Measurements from ENCODE around the gene DOCK6. TPM values are rescaled to one million over a fixed set of nuclear protein-coding genes. Genes with fewer than 3 reads are reported as not detected.
A peak's percentile ranks its signal among the peaks of the same experiment; 100 is the strongest.

The DOCK6 gene
- total and polyA plus RNA-seq, 10 of the 15 experiments (the other 5 are each of a cell fraction or from before 2014, with no cell fraction given) = 0.76 to 24.8 (median 4.7) TPM

- TF ChIP-seq FOS (IDR thresholded peaks at IDR 0.05; ENCODE audit: borderline replicate concordance, extremely low read depth, insufficient read length) (no peak), TCF12 (IDR thresholded peaks at IDR 0.05; ENCODE audit: low read depth, low read length) (0 out of 2 replicates have a peak, but pooled peaks have one; percentile 32), POU2F2 (IDR thresholded peaks at IDR 0.05; ENCODE audit: borderline replicate concordance, low read depth, low read length) (0 out of 3 replicates have a peak, but pooled peaks have one; percentile 23), ZNF217 (IDR thresholded peaks at IDR 0.05) (peak; percentile 76; the same call in 1 of the 2 replicates), ZNF384 (IDR thresholded peaks at IDR 0.05; ENCODE audit: borderline replicate concordance, low read depth, low read length) (no peak), MYC (IDR thresholded peaks at IDR 0.05; ENCODE audit: insufficient read depth, insufficient read length, insufficient replicate concordance, low read length, severe bottlenecking) (no peak), IKZF2 (IDR thresholded peaks at IDR 0.05) (peak; percentile 99), PAX5 (IDR thresholded peaks at IDR 0.05; ENCODE audit: borderline replicate concordance, low read depth, low read length) (0 out of 2 replicates have a peak, but pooled peaks have one; percentile 13), CEBPB (IDR thresholded peaks at IDR 0.05; ENCODE audit: borderline replicate concordance in 1 of 2, low read depth in 2 of 2, low read length in 2 of 2) (no peak), NR2F1 (conservative IDR thresholded peaks at IDR 0.05) (peak; percentile 82), MEF2B (IDR thresholded peaks at IDR 0.05; ENCODE audit: partially characterized antibody, poor library complexity, severe bottlenecking) (peak; percentile 65), BHLHE40 (IDR thresholded peaks at IDR 0.05; ENCODE audit: borderline replicate concordance in 1 of 2, low read depth in 2 of 2, low read length in 1 of 2) (peak; percentile 51 to 73; a peak in 3 of 4 replicates), E2F8 (IDR thresholded peaks at IDR 0.05; ENCODE audit: low read depth, partially characterized antibody) (no peak), ZBTB11 (CRISPR knock-in tag; IDR thresholded peaks at IDR 0.05) (no peak), CREB1 (IDR thresholded peaks at IDR 0.05; ENCODE audit: low read depth) (peak; percentile 70), ESRRA (IDR thresholded peaks at IDR 0.05; ENCODE audit: low read length) (peak; percentile 95), ZNF24 (IDR thresholded peaks at IDR 0.05) (no peak), SPI1 (IDR thresholded peaks at IDR 0.05; ENCODE audit: borderline replicate concordance, insufficient read depth, low read depth, low read length) (peak; percentile 98), RAD51 (IDR thresholded peaks at IDR 0.05) (peak; percentile 81), NRF1 (conservative IDR thresholded peaks at IDR 0.05; ENCODE audit: low read depth, low read length) (no peak), RELB (IDR thresholded peaks at IDR 0.05; ENCODE audit: low read depth) (peak; percentile 96), ATF7 (IDR thresholded peaks at IDR 0.05; ENCODE audit: low read depth) (peak; percentile 98), NFYA (IDR thresholded peaks at IDR 0.05; ENCODE audit: borderline replicate concordance, low read depth, low read length) (no peak)
Observed at GRCh38 chr19:11205939-11206570, 56.3 kb downstream of the DOCK6 start (continued).
